Measurements from ENCODE around the gene RCSD1. TPM values are rescaled to one million over a fixed set of nuclear protein-coding genes. Genes with fewer than 3 reads are reported as not detected.

RCSD1 gene
- total and polyA plus RNA-seq, 2 donors (not counting 3 experiments of a cell fraction or from before 2014, with no cell fraction given) = 0.08 to 1.00 TPM

GRCh38 chr1:167694691-167695090 is 64.7 kb downstream of the RCSD1 start:
- Histone ChIP-seq H4K20me1 (replicated peaks; ENCODE audit: control insufficient read depth, extremely low read depth, insufficient read depth, low read length) (no peaks in the 10 kb centered on the region), H3K4me1 (ENCODE audit: control insufficient read depth, extremely low read depth, insufficient read depth, low read length) (peaks cover under 1% of the 10 kb centered on the region), H3K9me1 (replicated peaks; ENCODE audit: control insufficient read depth, extremely low read depth, insufficient read depth, low read length) (no peaks in the 10 kb centered on the region), H3K9me3 (replicated peaks; ENCODE audit: control insufficient read depth, insufficient read depth, low read length) (no peaks in the 10 kb centered on the region), H3K9ac (replicated peaks; ENCODE audit: extremely low read depth, insufficient read depth, low read length) (no peak overlapping the region), H3K79me2 (ENCODE audit: control insufficient read depth, insufficient read depth, low read length) (no peaks in the 10 kb centered on the region), H3K4me2 (ENCODE audit: insufficient read depth, low read length) (no peak overlapping the region), H2AFZ (ENCODE audit: low read depth, low read length) (no peak overlapping the region), H3K4me3 (replicated peaks in 1 of 3; ENCODE audit: insufficient read depth in 1 of 3, low read depth in 1 of 3, low read length in 3 of 3) (no peak overlapping the region), H3K36me3 (ENCODE audit: control insufficient read depth in 2 of 2, extremely low read depth in 1 of 2, insufficient read depth in 2 of 2, low read length in 2 of 2) (no peaks in the 10 kb centered on the region), H3K27ac (ENCODE audit: insufficient read depth, low read depth, low read length) (no peak overlapping the region), H3K27me3 (ENCODE audit: control insufficient read depth in 2 of 2, insufficient read depth in 2 of 2, low read length in 2 of 2) (peaks cover 0 to 2% of the 10 kb centered on the region in 2 experiments)
- FAIRE-seq = no peak
- no peak for DNase-seq (ENCODE audit: low read depth, low spot score)
- dilution Hi-C loops (cut with MboI; ENCODE audit: extremely low pct_ligation_motif_present, low sequenced_read_pairs) (no loop called here), intact Hi-C loops (cut with micrococcal nuclease) (no loop called here)
- ChIA-PET POLR2A (no interaction called here), CTCF (interaction anchor here (0.8 to 1.2 kb wide), 3 partner anchors 10 to 130 kb away, joined by 3 to 4 read pairs (median 3); no protein-coding TSS in a partner anchor)
- TF ChIP-seq GATA2 (IDR thresholded peaks at IDR 0.05; ENCODE audit: insufficient read depth, insufficient read length, low read depth, low read length) = no peak
- TF ChIP-seq POLR2A (IDR thresholded peaks at IDR 0.05; ENCODE audit: low read depth, low read length) = no peak
- no peak for TF ChIP-seq POLR2AphosphoS5 (IDR thresholded peaks at IDR 0.05; ENCODE audit: insufficient read depth, low read depth, low read length)
- TF ChIP-seq FOS (IDR thresholded peaks at IDR 0.05; ENCODE audit: borderline replicate concordance, insufficient read depth, low read length) = no peak
- no peak for TF ChIP-seq CTCF (IDR thresholded peaks at IDR 0.05; ENCODE audit: extremely low read depth in 1 of 2, insufficient read depth in 1 of 2, low read depth in 1 of 2, low read length in 2 of 2)
- no peak for TF ChIP-seq EZH2 (IDR thresholded peaks at IDR 0.05; ENCODE audit: borderline replicate concordance, low read depth, low read length, severe bottlenecking)
- no peak for TF ChIP-seq MAX (IDR thresholded peaks at IDR 0.05; ENCODE audit: insufficient read depth, insufficient read length)
- TF ChIP-seq MYC (IDR thresholded peaks at IDR 0.05; ENCODE audit: low read depth, low read length) = no peak
- no peak for TF ChIP-seq JUN (IDR thresholded peaks at IDR 0.05; ENCODE audit: borderline replicate concordance, insufficient read depth, insufficient read length, low read depth)
- no TSS peak for BruUV-seq (replicated peaks)
